Vagina (tissue), 2 donors: ENCODE measurements around the gene PPIL4. TPM values are rescaled to one million over a fixed set of nuclear protein-coding genes. Genes with fewer than 3 reads are reported as not detected.
A peak's percentile ranks its signal among the peaks of the same experiment; 100 is the strongest.

ENCODE experiments used
- DNase-seq, 2 donors: peaks; one replicate each; pipeline ENCODE4 v3.0.0-alpha.2; 2017; ENCODE audit errors: extremely low spot score in 2 of 2
- H3K27ac ChIP-seq: fragments of 200-600 bp; sonication (generic); one replicate; pipeline ENCODE4 v1.5.1; 2019
- H3K27me3 ChIP-seq: fragments of 200-600 bp; sonication (generic); one replicate; pipeline ENCODE4 v1.5.1; 2019
- H3K36me3 ChIP-seq, 2 donors: fragments of 200-600 bp; sonication (generic); one replicate each; pipeline ENCODE4 v1.5.1; 2017 to 2019
- H3K4me1 ChIP-seq: fragments of 200-600 bp; sonication (generic); one replicate; pipeline ENCODE4 v1.5.1; 2019
- H3K4me3 ChIP-seq, 2 donors: fragments of 200-600 bp; sonication (generic); 1 replicate in 1 of 2; 2 replicates in 1 of 2; pipeline ENCODE4 v1.5.1; 2016 to 2019
- H3K9me3 ChIP-seq: fragments of 200-600 bp; sonication (generic); one replicate; pipeline ENCODE4 v1.5.1; 2019
- CTCF ChIP-seq, 3 experiments: fragments of 450-650 bp in 2 of 3; fragments of 200-600 bp in 1 of 3; sonication (generic) in 1 of 3; IDR thresholded peaks; one replicate each; pipeline ENCODE4 v1.5.1; 2017 to 2019; ENCODE audit warnings: antibody characterized with exemption in 3 of 3, mild to moderate bottlenecking in 2 of 3, moderate library complexity in 2 of 3
- POLR2A ChIP-seq, 2 donors: fragments of 450-650 bp; IDR thresholded peaks; one replicate each; pipeline ENCODE4 v1.6.1; 2017; ENCODE audit warnings: antibody characterized with exemption in 2 of 2, mild to moderate bottlenecking in 2 of 2, moderate library complexity in 2 of 2
- POLR2AphosphoS5 ChIP-seq, 2 donors: sonication (generic); formaldehyde crosslinking; IDR thresholded peaks; one replicate each; pipeline ENCODE4 v1.9.0; 2017; ENCODE audit warnings: antibody characterized with exemption in 2 of 2, mild to moderate bottlenecking in 2 of 2, low read depth in 1 of 2; ENCODE audit not compliant: insufficient read depth in 1 of 2
- intact Hi-C: fragments of 100-400 bp; cut with DNase I; formaldehyde crosslinking; loops from one replicate; pipeline ENCODE4 v1.15.1; 2023
- total RNA-seq: library from RNA; depleted of rRNA; stranded (reverse); fragments of >200 nt; gene quantifications from one replicate; pipeline ENCODE4 v1.2.3, GENCODE V29; 2016

The PPIL4 gene
- total RNA-seq, 1 donor from 2014 or later = 20.1 TPM

GRCh38 chr6:149581349-149581748 lies 35.5 kb upstream of the PPIL4 start:
- Histone ChIP-seq H3K27ac (no peak overlapping the region), H3K4me1 (no peaks in the 10 kb centered on the region), H3K4me3 (no peak overlapping the region), H3K9me3 (no peaks in the 10 kb centered on the region), H3K27me3 (no peaks in the 10 kb centered on the region), H3K36me3 (peaks cover 7 to 47% of the 10 kb centered on the region in 2 donors)
- no peak for TF ChIP-seq CTCF (IDR thresholded peaks at IDR 0.05)
- no peak for TF ChIP-seq POLR2AphosphoS5 (IDR thresholded peaks at IDR 0.05; ENCODE audit: insufficient read depth in 1 of 2, low read depth in 1 of 2)
- TF ChIP-seq POLR2A (IDR thresholded peaks at IDR 0.05) = no peak
- intact Hi-C loops = no loop called here
- no peak for DNase-seq

- H3K27me3 ChIP-seq = no peaks in the 10 kb centered on the region
- H3K4me3 ChIP-seq = no peak overlapping the region
- TF ChIP-seq CTCF (IDR thresholded peaks at IDR 0.05) = no peak
- no peak for TF ChIP-seq POLR2A (IDR thresholded peaks at IDR 0.05)
- TF ChIP-seq POLR2AphosphoS5 (IDR thresholded peaks at IDR 0.05; ENCODE audit: insufficient read depth in 1 of 2, low read depth in 1 of 2) = no peak
- no peaks in the 10 kb centered on the region for H3K9me3 ChIP-seq
- peaks cover 7 to 42% of the 10 kb centered on the region in 2 donors for H3K36me3 ChIP-seq
- no peak for DNase-seq
- intact Hi-C loops = no loop called here
- H3K4me1 ChIP-seq = no peaks in the 10 kb centered on the region
- H3K27ac ChIP-seq = no peak overlapping the region
Measured at GRCh38 chr6:149580880-149581279, 35.0 kb upstream of the PPIL4 start.

- Histone ChIP-seq H3K4me1 (peaks cover 14% of the 10 kb centered on the region), H3K36me3 (no peaks in the 10 kb centered on the region), H3K27me3 (no peaks in the 10 kb centered on the region), H3K9me3 (no peaks in the 10 kb centered on the region), H3K4me3 (no peak overlapping the region), H3K27ac (no peak overlapping the region)
- no peak for TF ChIP-seq POLR2AphosphoS5 (IDR thresholded peaks at IDR 0.05; ENCODE audit: insufficient read depth in 1 of 2, low read depth in 1 of 2)
- no peak for TF ChIP-seq POLR2A (IDR thresholded peaks at IDR 0.05)
- TF ChIP-seq CTCF (IDR thresholded peaks at IDR 0.05) = no peak
- intact Hi-C loops = no loop called here
- DNase-seq = no peak
Measured at GRCh38 chr6:149567945-149568585, 22.2 kb upstream of the PPIL4 start.

GRCh38 chr6:149567194-149567586 lies 21.3 kb upstream of the PPIL4 start:
- TF ChIP-seq POLR2AphosphoS5 (IDR thresholded peaks at IDR 0.05; ENCODE audit: insufficient read depth in 1 of 2, low read depth in 1 of 2) (no peak), POLR2A (IDR thresholded peaks at IDR 0.05) (no peak), CTCF (IDR thresholded peaks at IDR 0.05) (no peak)
- Histone ChIP-seq H3K9me3 (no peaks in the 10 kb centered on the region), H3K4me1 (peaks cover 14% of the 10 kb centered on the region), H3K27me3 (no peaks in the 10 kb centered on the region), H3K27ac (peak overlapping the region; percentile 78), H3K36me3 (no peaks in the 10 kb centered on the region), H3K4me3 (peak overlapping the region; percentile 75 to 82)
- no peak for DNase-seq
- intact Hi-C loops = no loop called here

- DNase-seq = no peak
- Histone ChIP-seq H3K4me1 (peaks cover 14% of the 10 kb centered on the region), H3K9me3 (no peaks in the 10 kb centered on the region), H3K4me3 (peak overlapping the region; percentile 75 to 82), H3K27ac (peak overlapping the region; percentile 78), H3K36me3 (no peaks in the 10 kb centered on the region), H3K27me3 (no peaks in the 10 kb centered on the region)
- intact Hi-C loops = no loop called here
- TF ChIP-seq POLR2A (IDR thresholded peaks at IDR 0.05) (peak in 1 of 2 donors; percentile 41), CTCF (IDR thresholded peaks at IDR 0.05) (no peak), POLR2AphosphoS5 (IDR thresholded peaks at IDR 0.05; ENCODE audit: insufficient read depth in 1 of 2, low read depth in 1 of 2) (peak in 1 of 2 donors; percentile 59)
Measured at GRCh38 chr6:149566410-149567193, 20.8 kb upstream of the PPIL4 start.
